Liver (tissue), 3 donors: ENCODE results near the gene DSG3.

ENCODE experiments used
- CTCF ChIP-seq: fragments of 150-350 bp; IDR thresholded peaks from 2 replicates; pipeline ENCODE4 v1.5.1; 2017; ENCODE audit warnings: improper control_type of control experiment, low read depth, low read length; ENCODE audit not compliant: missing input control
- FOXA1 ChIP-seq: IDR thresholded peaks from 2 replicates; pipeline ENCODE4 v1.6.1; 2016; ENCODE audit warnings: antibody characterized with exemption
- GABPA ChIP-seq, 2 donors: IDR thresholded peaks in 1 of 2; conservative IDR thresholded peaks in 1 of 2; 2 replicates each; pipeline ENCODE4 v1.6.1; 2016; ENCODE audit warnings: antibody characterized with exemption in 2 of 2, mild to moderate bottlenecking in 1 of 2, moderate library complexity in 1 of 2
- HNF4G ChIP-seq: IDR thresholded peaks from 2 replicates; pipeline ENCODE4 v1.6.1; 2016; ENCODE audit warnings: antibody characterized with exemption
- NR2F2 ChIP-seq: IDR thresholded peaks from 2 replicates; pipeline ENCODE4 v1.6.1; 2016; ENCODE audit warnings: antibody characterized with exemption
- RAD21 ChIP-seq, 2 donors: IDR thresholded peaks; 2 replicates each; pipeline ENCODE4 v1.6.1; 2016; ENCODE audit warnings: antibody characterized with exemption in 2 of 2, mild to moderate bottlenecking in 2 of 2
- RXRA ChIP-seq, 2 donors: IDR thresholded peaks; 2 replicates each; pipeline ENCODE4 v1.6.1; 2017 to 2018; ENCODE audit warnings: antibody characterized with exemption in 2 of 2, mild to moderate bottlenecking in 1 of 2
- TAF1 ChIP-seq: conservative IDR thresholded peaks from 2 replicates; pipeline ENCODE4 v1.6.1; 2016; ENCODE audit warnings: antibody characterized with exemption, mild to moderate bottlenecking
- YY1 ChIP-seq: IDR thresholded peaks from 2 replicates; pipeline ENCODE4 v1.6.1; 2016; ENCODE audit warnings: antibody characterized with exemption, mild to moderate bottlenecking
- TF ChIP-seq, protein P1 (sequence below): IDR thresholded peaks from 2 replicates; pipeline ENCODE4 v1.6.1; 2016; ENCODE audit warnings: antibody characterized with exemption, mild to moderate bottlenecking
- TF ChIP-seq, protein P2 (sequence below): IDR thresholded peaks from 2 replicates; pipeline ENCODE4 v1.6.1; 2016; ENCODE audit warnings: antibody characterized with exemption
- donor health status: healthy.
- donor health status: healthy.

- TF ChIP-seq CTCF, result no peak
- TF ChIP-seq TAF1, result no peak
- TF ChIP-seq, protein P1, sequence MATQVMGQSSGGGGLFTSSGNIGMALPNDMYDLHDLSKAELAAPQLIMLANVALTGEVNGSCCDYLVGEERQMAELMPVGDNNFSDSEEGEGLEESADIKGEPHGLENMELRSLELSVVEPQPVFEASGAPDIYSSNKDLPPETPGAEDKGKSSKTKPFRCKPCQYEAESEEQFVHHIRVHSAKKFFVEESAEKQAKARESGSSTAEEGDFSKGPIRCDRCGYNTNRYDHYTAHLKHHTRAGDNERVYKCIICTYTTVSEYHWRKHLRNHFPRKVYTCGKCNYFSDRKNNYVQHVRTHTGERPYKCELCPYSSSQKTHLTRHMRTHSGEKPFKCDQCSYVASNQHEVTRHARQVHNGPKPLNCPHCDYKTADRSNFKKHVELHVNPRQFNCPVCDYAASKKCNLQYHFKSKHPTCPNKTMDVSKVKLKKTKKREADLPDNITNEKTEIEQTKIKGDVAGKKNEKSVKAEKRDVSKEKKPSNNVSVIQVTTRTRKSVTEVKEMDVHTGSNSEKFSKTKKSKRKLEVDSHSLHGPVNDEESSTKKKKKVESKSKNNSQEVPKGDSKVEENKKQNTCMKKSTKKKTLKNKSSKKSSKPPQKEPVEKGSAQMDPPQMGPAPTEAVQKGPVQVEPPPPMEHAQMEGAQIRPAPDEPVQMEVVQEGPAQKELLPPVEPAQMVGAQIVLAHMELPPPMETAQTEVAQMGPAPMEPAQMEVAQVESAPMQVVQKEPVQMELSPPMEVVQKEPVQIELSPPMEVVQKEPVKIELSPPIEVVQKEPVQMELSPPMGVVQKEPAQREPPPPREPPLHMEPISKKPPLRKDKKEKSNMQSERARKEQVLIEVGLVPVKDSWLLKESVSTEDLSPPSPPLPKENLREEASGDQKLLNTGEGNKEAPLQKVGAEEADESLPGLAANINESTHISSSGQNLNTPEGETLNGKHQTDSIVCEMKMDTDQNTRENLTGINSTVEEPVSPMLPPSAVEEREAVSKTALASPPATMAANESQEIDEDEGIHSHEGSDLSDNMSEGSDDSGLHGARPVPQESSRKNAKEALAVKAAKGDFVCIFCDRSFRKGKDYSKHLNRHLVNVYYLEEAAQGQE, result no peak
- TF ChIP-seq GABPA (IDR thresholded peaks at IDR 0.05 in 1 of 2, conservative IDR thresholded peaks at IDR 0.05 in 1 of 2), result no peak
- no peak for TF ChIP-seq YY1
- TF ChIP-seq HNF4G, result no peak
- TF ChIP-seq, protein P2, sequence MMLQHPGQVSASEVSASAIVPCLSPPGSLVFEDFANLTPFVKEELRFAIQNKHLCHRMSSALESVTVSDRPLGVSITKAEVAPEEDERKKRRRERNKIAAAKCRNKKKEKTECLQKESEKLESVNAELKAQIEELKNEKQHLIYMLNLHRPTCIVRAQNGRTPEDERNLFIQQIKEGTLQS, result no peak
- TF ChIP-seq FOXA1, result no peak
- TF ChIP-seq NR2F2, result no peak
- no peak for TF ChIP-seq RAD21 (IDR thresholded peaks at IDR 0.05)
- no peak for TF ChIP-seq RXRA (IDR thresholded peaks at IDR 0.05)
Observed at GRCh38 chr18:31438402-31438801, 9.1 kb upstream of the DSG3 start.
